Progenitor cell of endocrine pancreas (in vitro differentiated cells): ENCODE data around the gene CNTN5. TPM values are rescaled to one million over a fixed set of nuclear protein-coding genes. Genes with fewer than 3 reads are reported as not detected.

ENCODE experiments used
- DNase-seq: peaks from one replicate; pipeline ENCODE4 v3.0.0; 2021; ENCODE audit warnings: low spot score; ENCODE audit not compliant: unreplicated experiment
- H3K27ac Mint-ChIP-seq: 2 replicates; pipeline ENCODE4 v1.8.0; 2021; ENCODE audit warnings: mild to moderate bottlenecking, moderate library complexity, mixed read lengths
- H3K27me3 Mint-ChIP-seq: 2 replicates; pipeline ENCODE4 v1.8.0; 2021; ENCODE audit warnings: mixed read lengths
- H3K36me3 Mint-ChIP-seq: 2 replicates; pipeline ENCODE4 v1.8.0; 2022; ENCODE audit warnings: mixed read lengths; ENCODE audit not compliant: insufficient read depth
- H3K4me1 Mint-ChIP-seq: 2 replicates; pipeline ENCODE4 v1.8.0; 2021; ENCODE audit warnings: low read depth, mixed read lengths
- H3K4me3 Mint-ChIP-seq: 2 replicates; pipeline ENCODE4 v1.8.0; 2021; ENCODE audit warnings: low read depth, mild to moderate bottlenecking, moderate library complexity, mixed read lengths
- H3K9me3 Mint-ChIP-seq: 2 replicates; pipeline ENCODE4 v1.8.0; 2021; ENCODE audit warnings: low read depth, mixed read lengths
- total RNA-seq: library from RNA; stranded (reverse); gene quantifications from 2 replicates; pipeline ENCODE4 v1.2.1, GENCODE V29; 2021
- TF ChIP-seq, protein P1 (sequence below): fragments of 200-600 bp; sonication (generic); IDR thresholded peaks from one replicate; pipeline ENCODE4 v1.5.0; 2021; ENCODE audit warnings: antibody characterized with exemption, mild to moderate bottlenecking; ENCODE audit not compliant: unreplicated experiment

Gene CNTN5
- total RNA-seq, 1 donor from 2014 or later: 0.50 TPM

DNA sequence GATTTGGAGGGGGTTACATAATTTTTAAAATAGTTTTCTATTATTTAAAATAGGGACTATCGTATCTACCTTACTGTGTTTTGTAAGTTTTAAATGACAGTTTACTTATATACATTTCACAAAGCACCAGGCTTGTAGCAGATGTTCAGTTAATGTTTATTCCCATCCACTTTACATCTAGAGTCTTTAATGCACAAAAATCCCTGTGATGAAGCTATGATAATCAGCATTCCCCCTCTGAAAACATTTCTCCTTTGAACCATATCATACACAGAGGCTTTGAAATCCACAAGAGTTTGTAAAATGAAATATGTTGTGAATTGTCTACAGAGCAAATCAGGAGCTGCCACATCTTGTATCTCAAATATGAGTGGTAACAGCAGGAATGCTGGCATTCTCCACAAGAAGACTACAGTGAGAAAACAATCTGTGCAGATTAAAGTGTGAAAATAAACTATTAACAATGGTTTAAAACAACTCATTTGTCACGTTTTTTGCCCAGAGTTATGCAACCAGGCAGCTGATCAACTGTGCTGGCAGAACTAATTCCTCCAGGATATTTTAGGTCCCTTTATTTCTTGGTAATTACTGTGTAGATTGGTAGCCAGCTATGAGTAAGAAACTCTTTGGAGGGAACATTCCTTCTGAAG, 967.2 kb downstream of the CNTN5 start:
- Mint-ChIP-seq H3K27me3 (no peaks in the 10 kb centered on the region), H3K27ac (no peak overlapping the region), H3K4me1 (no peaks in the 10 kb centered on the region), H3K9me3 (no peaks in the 10 kb centered on the region), H3K36me3 (no peaks in the 10 kb centered on the region), H3K4me3 (no peak overlapping the region)
- TF ChIP-seq, protein P1, sequence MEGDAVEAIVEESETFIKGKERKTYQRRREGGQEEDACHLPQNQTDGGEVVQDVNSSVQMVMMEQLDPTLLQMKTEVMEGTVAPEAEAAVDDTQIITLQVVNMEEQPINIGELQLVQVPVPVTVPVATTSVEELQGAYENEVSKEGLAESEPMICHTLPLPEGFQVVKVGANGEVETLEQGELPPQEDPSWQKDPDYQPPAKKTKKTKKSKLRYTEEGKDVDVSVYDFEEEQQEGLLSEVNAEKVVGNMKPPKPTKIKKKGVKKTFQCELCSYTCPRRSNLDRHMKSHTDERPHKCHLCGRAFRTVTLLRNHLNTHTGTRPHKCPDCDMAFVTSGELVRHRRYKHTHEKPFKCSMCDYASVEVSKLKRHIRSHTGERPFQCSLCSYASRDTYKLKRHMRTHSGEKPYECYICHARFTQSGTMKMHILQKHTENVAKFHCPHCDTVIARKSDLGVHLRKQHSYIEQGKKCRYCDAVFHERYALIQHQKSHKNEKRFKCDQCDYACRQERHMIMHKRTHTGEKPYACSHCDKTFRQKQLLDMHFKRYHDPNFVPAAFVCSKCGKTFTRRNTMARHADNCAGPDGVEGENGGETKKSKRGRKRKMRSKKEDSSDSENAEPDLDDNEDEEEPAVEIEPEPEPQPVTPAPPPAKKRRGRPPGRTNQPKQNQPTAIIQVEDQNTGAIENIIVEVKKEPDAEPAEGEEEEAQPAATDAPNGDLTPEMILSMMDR: no peak
- no peak for DNase-seq

DNA sequence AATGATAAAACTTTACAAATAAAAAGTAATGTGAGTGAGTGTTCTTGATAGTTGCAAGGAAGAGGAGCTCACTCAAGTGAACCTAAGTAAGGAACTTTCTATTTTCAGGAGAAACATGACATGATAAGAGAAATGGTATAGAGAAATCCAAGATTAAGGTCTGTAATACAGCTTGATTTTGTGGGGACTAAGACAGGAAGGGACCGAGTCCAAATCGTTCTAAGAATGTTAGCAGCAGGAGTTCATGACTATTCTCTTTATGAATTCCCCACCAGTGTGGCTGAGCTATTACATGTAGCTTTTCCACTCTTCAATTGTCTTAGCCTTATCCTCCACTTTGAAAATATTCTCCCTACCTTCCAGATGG, 967.7 kb downstream of the CNTN5 start:
- no peaks in the 10 kb centered on the region for H3K36me3 Mint-ChIP-seq
- H3K27ac Mint-ChIP-seq: no peak overlapping the region
- no peak for DNase-seq
- no peak overlapping the region for H3K4me3 Mint-ChIP-seq
- H3K27me3 Mint-ChIP-seq: no peaks in the 10 kb centered on the region
- TF ChIP-seq, protein P1: no peak
- no peaks in the 10 kb centered on the region for H3K4me1 Mint-ChIP-seq
- no peaks in the 10 kb centered on the region for H3K9me3 Mint-ChIP-seq

DNA sequence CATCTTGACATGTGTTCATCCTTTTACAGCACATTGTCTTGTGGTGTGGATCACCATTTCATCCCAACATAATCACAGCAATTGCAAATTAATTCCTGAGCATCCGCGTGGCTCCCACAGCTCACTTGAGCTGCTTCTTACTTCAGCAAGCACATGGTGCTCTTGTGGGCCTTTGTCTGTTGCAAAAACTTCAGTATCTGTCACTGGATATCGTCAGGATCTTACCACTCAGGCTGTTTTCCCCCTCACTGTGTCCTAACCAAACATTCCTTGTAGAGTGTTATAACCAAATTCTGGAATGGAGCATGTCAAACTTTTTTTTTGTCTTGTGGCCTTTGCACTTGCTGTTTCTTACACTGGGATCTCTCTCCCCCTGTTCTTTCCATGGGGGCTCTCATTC, 983.2 kb downstream of the CNTN5 start:
- TF ChIP-seq, protein P1: no peak
- no peaks in the 10 kb centered on the region for H3K4me1 Mint-ChIP-seq
- H3K4me3 Mint-ChIP-seq: no peak overlapping the region
- DNase-seq: no peak
- H3K9me3 Mint-ChIP-seq: peaks cover 6% of the 10 kb centered on the region
- H3K27me3 Mint-ChIP-seq: no peaks in the 10 kb centered on the region
- H3K27ac Mint-ChIP-seq: no peak overlapping the region
- H3K36me3 Mint-ChIP-seq: no peaks in the 10 kb centered on the region

GRCh38 chr11:100004541-100004940, 983.8 kb downstream of the CNTN5 start:
- Mint-ChIP-seq H3K27ac (no peak overlapping the region), H3K9me3 (peaks cover 6% of the 10 kb centered on the region), H3K4me3 (no peak overlapping the region), H3K36me3 (no peaks in the 10 kb centered on the region), H3K4me1 (peaks cover 2% of the 10 kb centered on the region), H3K27me3 (no peaks in the 10 kb centered on the region)
- TF ChIP-seq, protein P1: no peak
- no peak for DNase-seq

DNA sequence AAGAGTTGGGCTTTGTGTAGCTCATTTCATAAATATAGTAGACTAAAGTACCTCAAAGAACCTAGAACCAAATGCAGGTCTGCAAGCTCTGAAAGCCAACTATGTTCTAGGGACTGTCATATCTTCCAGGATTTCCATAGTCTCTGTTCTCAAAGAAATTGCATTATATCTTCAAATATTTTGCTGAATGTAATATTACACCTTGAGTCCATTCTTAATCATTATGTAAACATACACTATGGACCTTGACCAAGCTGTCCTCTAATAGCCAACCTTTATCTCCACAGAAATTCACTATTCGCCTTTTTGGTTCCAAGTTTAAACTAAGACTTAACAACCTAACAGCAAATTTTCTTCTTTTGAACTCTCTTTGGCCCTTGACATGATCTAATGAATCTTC, 987.7 kb downstream of the CNTN5 start:
- no peaks in the 10 kb centered on the region for H3K9me3 Mint-ChIP-seq
- no peaks in the 10 kb centered on the region for H3K36me3 Mint-ChIP-seq
- DNase-seq: no peak
- no peak overlapping the region for H3K4me3 Mint-ChIP-seq
- TF ChIP-seq, protein P1: no peak
- H3K27me3 Mint-ChIP-seq: no peaks in the 10 kb centered on the region
- H3K4me1 Mint-ChIP-seq: peaks cover 12% of the 10 kb centered on the region
- H3K27ac Mint-ChIP-seq: no peak overlapping the region
